ENCODE results near the gene KCNJ13. TPM values are rescaled to one million over a fixed set of nuclear protein-coding genes. Genes with fewer than 3 reads are reported as not detected.

Gene KCNJ13
- total RNA-seq, 1 donor from 2014 or later, result not detected

GRCh38 chr2:232771870-232772269 is 4.5 kb downstream of the KCNJ13 start:
- Mint-ChIP-seq H3K36me3 (ENCODE audit: low read depth) (peaks cover 8% of the 10 kb centered on the region), H3K27ac (ENCODE audit: unreplicated experiment) (no peak overlapping the region), H3K4me1 (peaks cover 9% of the 10 kb centered on the region), H3K27me3 (ENCODE audit: low read depth) (no peaks in the 10 kb centered on the region), H3K9me3 (no peaks in the 10 kb centered on the region), H3K4me3 (no peak overlapping the region)
- TF ChIP-seq CTCF (conservative IDR thresholded peaks at IDR 0.05), result no peak
- DNase-seq (ENCODE audit: low read depth, low spot score), result no peak

- Mint-ChIP-seq H3K36me3 (ENCODE audit: low read depth) (peaks cover 8% of the 10 kb centered on the region), H3K27me3 (ENCODE audit: low read depth) (no peaks in the 10 kb centered on the region), H3K4me1 (no peaks in the 10 kb centered on the region), H3K4me3 (no peak overlapping the region), H3K9me3 (no peaks in the 10 kb centered on the region), H3K27ac (ENCODE audit: unreplicated experiment) (no peak overlapping the region)
- no peak for DNase-seq (ENCODE audit: low read depth, low spot score)
- TF ChIP-seq CTCF (conservative IDR thresholded peaks at IDR 0.05), result no peak
These were observed 6.2 kb downstream of the KCNJ13 start for GRCh38 chr2:232770207-232770606.

GRCh38 chr2:232767866-232768265 is 8.5 kb downstream of the KCNJ13 start:
- Mint-ChIP-seq H3K9me3 (no peaks in the 10 kb centered on the region), H3K4me3 (no peak overlapping the region), H3K27ac (ENCODE audit: unreplicated experiment) (no peak overlapping the region), H3K27me3 (ENCODE audit: low read depth) (no peaks in the 10 kb centered on the region), H3K4me1 (no peaks in the 10 kb centered on the region), H3K36me3 (ENCODE audit: low read depth) (peaks cover 13% of the 10 kb centered on the region)
- DNase-seq (ENCODE audit: low read depth, low spot score), result no peak
- no peak for TF ChIP-seq CTCF (conservative IDR thresholded peaks at IDR 0.05)

GRCh38 chr2:232761301-232761907 is 15.0 kb downstream of the KCNJ13 start:
- Mint-ChIP-seq H3K27me3 (ENCODE audit: low read depth) (no peaks in the 10 kb centered on the region), H3K4me3 (no peak overlapping the region)
- DNase-seq (ENCODE audit: low read depth, low spot score), result no peak

GRCh38 chr2:232757905-232758304 is 18.5 kb downstream of the KCNJ13 start:
- H3K27ac Mint-ChIP-seq (ENCODE audit: unreplicated experiment), result no peak overlapping the region
- no peaks in the 10 kb centered on the region for H3K4me1 Mint-ChIP-seq
- peaks cover 6% of the 10 kb centered on the region for H3K36me3 Mint-ChIP-seq (ENCODE audit: low read depth)

More at GRCh38 chr2:232761301-232761907, 15.0 kb downstream of the KCNJ13 start:
- Mint-ChIP-seq H3K27ac (ENCODE audit: unreplicated experiment) (no peak overlapping the region), H3K9me3 (no peaks in the 10 kb centered on the region), H3K36me3 (ENCODE audit: low read depth) (peaks cover 7% of the 10 kb centered on the region), H3K4me1 (no peaks in the 10 kb centered on the region)
- TF ChIP-seq CTCF (conservative IDR thresholded peaks at IDR 0.05), result peak; percentile 71

More at GRCh38 chr2:232757905-232758304, 18.5 kb downstream of the KCNJ13 start:
- H3K9me3 Mint-ChIP-seq, result no peaks in the 10 kb centered on the region
- no peak for DNase-seq (ENCODE audit: low read depth, low spot score)
- no peaks in the 10 kb centered on the region for H3K27me3 Mint-ChIP-seq (ENCODE audit: low read depth)
- TF ChIP-seq CTCF (conservative IDR thresholded peaks at IDR 0.05), result no peak
- no peak overlapping the region for H3K4me3 Mint-ChIP-seq

All from neural crest cell (in vitro differentiated cells).